Epithelial cell of prostate (primary cell): Measurements from ENCODE around the gene RNF43.
"Not testable (repeated sequence)": the region's sequence is repeated elsewhere in the genome, so short reads cannot be mapped to it uniquely, and the experiment has no call there.

Experiments
- DNase-seq: peaks from one replicate; pipeline ENCODE4 v3.0.0-alpha.2; 2011; ENCODE audit warnings: low read depth, low spot score
- H3K27ac ChIP-seq: fragments of 450-650 bp; 2 replicates; pipeline ENCODE4 v1.5.1; 2017; ENCODE audit warnings: mild to moderate bottlenecking

The RNF43 gene

GRCh38 chr17:58410714-58411407 lies 6.5 kb downstream of the RNF43 start:
- no peak for DNase-seq
- peak overlapping the region; percentile 86 for H3K27ac ChIP-seq

- peak overlapping the region; percentile 86 for H3K27ac ChIP-seq
- DNase-seq = no peak
Observed at GRCh38 chr17:58409432-58409831, 7.9 kb downstream of the RNF43 start.

GRCh38 chr17:58403311-58403710 lies 14.0 kb downstream of the RNF43 start:
- no peak for DNase-seq
- H3K27ac ChIP-seq = peak overlapping the region; percentile 96

GRCh38 chr17:58402679-58403078 lies 14.7 kb downstream of the RNF43 start:
- peak overlapping the region; percentile 96 for H3K27ac ChIP-seq
- peak; percentile 77 for DNase-seq

- peak overlapping the region; percentile 96 for H3K27ac ChIP-seq
- DNase-seq = no peak
Observed at GRCh38 chr17:58402047-58402446, 15.3 kb downstream of the RNF43 start.

- no peak for DNase-seq
- peak overlapping the region; percentile 96 for H3K27ac ChIP-seq
Observed at GRCh38 chr17:58401287-58401686, 16.0 kb downstream of the RNF43 start.

- H3K27ac ChIP-seq = peak overlapping the region; percentile 96
- no peak for DNase-seq
Observed at GRCh38 chr17:58400826-58401225, 16.5 kb downstream of the RNF43 start.

GRCh38 chr17:58399974-58400373 lies 17.4 kb downstream of the RNF43 start:
- DNase-seq = peak; percentile 53

GRCh38 chr17:58398574-58399266 lies 18.6 kb downstream of the RNF43 start:
- no peak for DNase-seq
- H3K27ac ChIP-seq = no peak overlapping the region

More at GRCh38 chr17:58399974-58400373, 17.4 kb downstream of the RNF43 start:
- H3K27ac ChIP-seq = peak overlapping the region; percentile 96

- not testable (repeated sequence) for DNase-seq, H3K27ac ChIP-seq
Observed at GRCh38 chr17:58397421-58397820, 19.9 kb downstream of the RNF43 start.

GRCh38 chr17:58396173-58396572 lies 21.2 kb downstream of the RNF43 start:
- DNase-seq = no peak
- H3K27ac ChIP-seq = no peak overlapping the region

GRCh38 chr17:58394534-58395223 lies 22.7 kb downstream of the RNF43 start:
- no peak for DNase-seq
- peak overlapping the region; percentile 36 for H3K27ac ChIP-seq

- DNase-seq = peak; percentile 84
- H3K27ac ChIP-seq = peak overlapping the region; percentile 5
Observed at GRCh38 chr17:58391302-58391984, 25.9 kb downstream of the RNF43 start.

GRCh38 chr17:58390884-58391283 lies 26.4 kb downstream of the RNF43 start:
- H3K27ac ChIP-seq = peak overlapping the region; percentile 5
- no peak for DNase-seq

- DNase-seq = no peak
- no peak overlapping the region for H3K27ac ChIP-seq
Observed at GRCh38 chr17:58388302-58389190, 28.8 kb downstream of the RNF43 start.

GRCh38 chr17:58387834-58388233 lies 29.5 kb downstream of the RNF43 start:
- DNase-seq = no peak

GRCh38 chr17:58386708-58387107 lies 30.6 kb downstream of the RNF43 start:
- no peak overlapping the region for H3K27ac ChIP-seq
- DNase-seq = no peak

More at GRCh38 chr17:58387834-58388233, 29.5 kb downstream of the RNF43 start:
- H3K27ac ChIP-seq = no peak overlapping the region

- no peak for DNase-seq
- no peak overlapping the region for H3K27ac ChIP-seq
Observed at GRCh38 chr17:58385359-58385899, 31.9 kb downstream of the RNF43 start.

- H3K27ac ChIP-seq = no peak overlapping the region
- no peak for DNase-seq
Observed at GRCh38 chr17:58384897-58385296, 32.4 kb downstream of the RNF43 start.
